CD4-positive, CD25-positive, alpha-beta regulatory T cell (primary cell): ENCODE measurements around the gene GPR137. TPM values are rescaled to one million over a fixed set of nuclear protein-coding genes. Genes with fewer than 3 reads are reported as not detected.

Experiments
- ATAC-seq, 2 donors: fragments of 150-1000 bp; cut with Tn5 transposase; one replicate each; pipeline ENCODE4 v1.10.0; 2021; ENCODE audit warnings: low read depth in 2 of 2, moderate number of reproducible peaks in 2 of 2, moderate library complexity in 1 of 2
- DNase-seq, 3 donors: peaks; one replicate each; pipeline versions ENCODE4 v3.0.0 to v3.0.0-alpha.2; 2012 to 2022; ENCODE audit warnings: mixed read lengths in 1 of 3
- H3K27ac ChIP-seq: one replicate; pipeline ENCODE4 v1.7.0; 2013; ENCODE audit warnings: mild to moderate bottlenecking, low read length; ENCODE audit not compliant: insufficient read depth, poor library complexity, severe bottlenecking
- H3K27me3 ChIP-seq: one replicate; pipeline ENCODE4 v1.7.0; 2013; ENCODE audit warnings: low read length; ENCODE audit not compliant: control insufficient read depth, insufficient read depth
- H3K36me3 ChIP-seq: one replicate; pipeline ENCODE4 v1.7.0; 2013; ENCODE audit warnings: mild to moderate bottlenecking, low read length, moderate library complexity; ENCODE audit not compliant: control insufficient read depth, insufficient read depth
- H3K4me1 ChIP-seq: 2 replicates; pipeline ENCODE4 v1.7.0; 2013; ENCODE audit warnings: mild to moderate bottlenecking, low read length; ENCODE audit not compliant: insufficient read depth, control insufficient read depth, poor library complexity, severe bottlenecking
- H3K4me3 ChIP-seq: one replicate; pipeline ENCODE4 v1.7.0; 2013; ENCODE audit warnings: low read depth, mild to moderate bottlenecking, low read length, moderate library complexity
- H3K9me3 ChIP-seq, 2 experiments: 1 replicate in 1 of 2; 2 replicates in 1 of 2; pipeline ENCODE4 v1.7.0; 2013; ENCODE audit warnings: low read length in 2 of 2, mild to moderate bottlenecking in 1 of 2, moderate library complexity in 1 of 2; ENCODE audit not compliant: control insufficient read depth in 2 of 2
- H3K27ac Mint-ChIP-seq, 3 donors: one replicate each; pipeline ENCODE4 v1.8.0; 2020 to 2022; ENCODE audit warnings: mild to moderate bottlenecking in 3 of 3, mixed read lengths in 3 of 3, moderate library complexity in 2 of 3
- H3K27me3 Mint-ChIP-seq: one replicate; pipeline ENCODE4 v1.8.0; 2022; ENCODE audit warnings: mild to moderate bottlenecking, mixed read lengths
- H3K36me3 Mint-ChIP-seq: one replicate; pipeline ENCODE4 v1.8.0; 2020; ENCODE audit warnings: mixed read lengths
- H3K4me1 Mint-ChIP-seq, 4 donors: one replicate each; pipeline ENCODE4 v1.8.0; 2020 to 2022; ENCODE audit warnings: mixed read lengths in 4 of 4, mild to moderate bottlenecking in 1 of 4
- H3K4me3 Mint-ChIP-seq, 4 donors: one replicate each; pipeline ENCODE4 v1.8.0; 2020 to 2022; ENCODE audit warnings: mild to moderate bottlenecking in 4 of 4, mixed read lengths in 4 of 4, moderate library complexity in 3 of 4
- H3K9me3 Mint-ChIP-seq, 7 donors: one replicate each; pipeline ENCODE4 v1.8.0; 2020 to 2022; ENCODE audit warnings: mixed read lengths in 7 of 7, mild to moderate bottlenecking in 3 of 7, moderate library complexity in 2 of 7
- polyA plus RNA-seq, 4 donors: library from polyadenylated mRNA; unstranded; fragments of 300-500 nt; fragmentation: Illumina TruSeq; gene quantifications; one replicate each; pipeline ENCODE4 v1.2.3, GENCODE V29; 2021
- total RNA-seq: library from RNA; stranded (reverse); gene quantifications from one replicate; pipeline ENCODE4 v1.2.3, GENCODE V29; 2022

The GPR137 gene
- total and polyA plus RNA-seq, 5 donors from 2014 or later = 4.1 to 26.0 (median 6.5) TPM

GRCh38 chr11:64327993-64328392 is 42.3 kb downstream of the GPR137 start:
- H3K4me3 Mint-ChIP-seq = peak overlapping the region in 2 of 4 donors; percentile 21 to 41
- H3K36me3 Mint-ChIP-seq = no peaks in the 10 kb centered on the region
- no peaks in the 10 kb centered on the region for H3K27me3 Mint-ChIP-seq
- H3K36me3 ChIP-seq = no peaks in the 10 kb centered on the region
- peaks cover 0 to 7% (median 6%) of the 10 kb centered on the region in 4 donors for H3K4me1 Mint-ChIP-seq
- no peaks in the 10 kb centered on the region for H3K9me3 ChIP-seq
- H3K27ac Mint-ChIP-seq = no peak overlapping the region
- H3K4me3 ChIP-seq = no peak overlapping the region
- H3K27ac ChIP-seq = no peak overlapping the region
- DNase-seq (no peak), ATAC-seq (no peak)
- peaks cover 8% of the 10 kb centered on the region for H3K4me1 ChIP-seq
- no peaks in the 10 kb centered on the region for H3K27me3 ChIP-seq
- H3K9me3 Mint-ChIP-seq = no peaks in the 10 kb centered on the region

DNA sequence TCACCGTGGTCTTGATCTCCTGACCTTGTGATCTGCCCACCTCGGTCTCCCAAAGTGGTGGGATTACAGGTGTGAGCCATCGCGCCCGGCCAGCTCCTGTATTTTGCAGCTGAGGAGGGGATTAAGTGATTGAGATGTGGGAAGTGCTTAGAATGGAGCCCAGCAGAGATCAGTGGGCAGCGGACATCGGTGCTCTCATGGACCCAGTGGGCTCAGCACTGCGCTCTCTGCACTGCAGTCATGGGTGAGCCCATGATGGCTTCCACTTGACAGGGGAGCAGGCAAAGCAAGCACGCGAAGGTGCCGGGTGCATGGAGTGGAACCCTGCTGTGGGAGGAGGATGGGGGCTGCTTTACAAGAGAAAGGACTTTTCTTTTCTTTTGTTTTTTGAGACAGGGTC is 45.2 kb downstream of the GPR137 start:
- Histone ChIP-seq H3K27me3 (no peaks in the 10 kb centered on the region), H3K9me3 (no peaks in the 10 kb centered on the region), H3K27ac (no peak overlapping the region), H3K4me3 (no peak overlapping the region), H3K4me1 (peaks cover 8% of the 10 kb centered on the region), H3K36me3 (peaks cover 6% of the 10 kb centered on the region)
- no peaks in the 10 kb centered on the region for H3K36me3 Mint-ChIP-seq
- H3K27ac Mint-ChIP-seq = peak overlapping the region in 1 of 3 donors; percentile 66
- no peaks in the 10 kb centered on the region for H3K27me3 Mint-ChIP-seq
- peaks cover 0 to 7% (median 6%) of the 10 kb centered on the region in 4 donors for H3K4me1 Mint-ChIP-seq
- DNase-seq (no peak), ATAC-seq (no peak)
- H3K4me3 Mint-ChIP-seq = no peak overlapping the region
- H3K9me3 Mint-ChIP-seq = no peaks in the 10 kb centered on the region

DNA sequence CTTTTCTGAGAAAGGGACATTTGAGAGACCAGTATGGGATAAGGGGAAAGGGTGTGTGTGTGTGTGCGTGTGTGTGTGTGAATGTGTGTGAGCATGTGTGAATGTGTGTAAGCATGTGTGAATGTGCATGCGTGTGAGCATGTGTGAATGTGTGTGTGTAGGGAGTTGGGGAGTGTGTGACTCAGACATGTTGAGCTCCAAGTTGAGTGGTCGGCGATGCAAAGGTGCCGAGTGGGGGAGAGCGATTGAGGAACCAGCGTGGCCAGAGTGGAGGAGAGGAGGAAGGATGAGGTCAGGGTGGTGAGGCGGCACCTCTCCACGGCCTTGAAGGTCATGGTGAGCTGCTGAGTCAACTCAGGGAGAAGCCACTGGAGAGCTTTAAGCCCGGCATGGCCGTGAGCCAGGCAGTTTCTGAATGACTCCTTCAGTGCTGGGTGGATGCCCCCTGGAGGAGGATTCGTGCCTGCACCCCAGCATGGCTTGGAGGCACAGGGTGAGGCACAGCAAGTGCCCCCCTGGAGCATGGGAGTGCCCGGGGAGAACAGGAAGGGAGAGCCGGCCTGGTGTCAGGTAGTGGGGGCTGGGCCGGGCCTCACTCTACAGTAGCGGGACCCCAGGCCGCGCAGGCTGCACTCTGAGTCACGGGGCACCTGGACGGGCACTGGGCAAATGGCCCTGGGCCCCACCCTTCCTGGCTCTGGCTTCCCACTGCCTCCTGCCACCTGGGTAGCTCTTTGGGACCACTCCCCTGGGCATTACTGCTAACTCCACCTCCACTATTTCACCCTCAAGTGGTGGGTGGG is 46.1 kb downstream of the GPR137 start:
- Mint-ChIP-seq H3K36me3 (no peaks in the 10 kb centered on the region), H3K27me3 (no peaks in the 10 kb centered on the region), H3K4me1 (peaks cover 0 to 7% (median 6%) of the 10 kb centered on the region in 4 donors), H3K27ac (peak overlapping the region in 2 of 3 donors; percentile 28 to 66), H3K9me3 (no peaks in the 10 kb centered on the region), H3K4me3 (peak overlapping the region in 2 of 4 donors; percentile 39 to 42)
- Histone ChIP-seq H3K27ac (no peak overlapping the region), H3K9me3 (no peaks in the 10 kb centered on the region), H3K27me3 (no peaks in the 10 kb centered on the region), H3K36me3 (peaks cover 6% of the 10 kb centered on the region), H3K4me1 (peaks cover 8% of the 10 kb centered on the region), H3K4me3 (no peak overlapping the region)
- DNase-seq = peak; percentile 42 to 82 (median 60)
- peak; percentile 71 to 80 for ATAC-seq

- peak overlapping the region in 1 of 4 donors; percentile 68 for H3K4me3 Mint-ChIP-seq
Observed at GRCh38 chr11:64333556-64333955, 47.9 kb downstream of the GPR137 start.

GRCh38 chr11:64334764-64335735 is 49.4 kb downstream of the GPR137 start:
- H3K9me3 Mint-ChIP-seq = no peaks in the 10 kb centered on the region
- H3K4me3 Mint-ChIP-seq = no peak overlapping the region
- Histone ChIP-seq H3K27ac (no peak overlapping the region), H3K4me1 (peaks cover 18% of the 10 kb centered on the region), H3K27me3 (no peaks in the 10 kb centered on the region), H3K36me3 (peaks cover 9% of the 10 kb centered on the region), H3K9me3 (no peaks in the 10 kb centered on the region), H3K4me3 (no peak overlapping the region)
- H3K36me3 Mint-ChIP-seq = peaks cover 4% of the 10 kb centered on the region
- ATAC-seq (peak in 1 of 2 donors; percentile 8), DNase-seq (peak in 1 of 3 donors; percentile 27)
- no peaks in the 10 kb centered on the region for H3K27me3 Mint-ChIP-seq
- H3K4me1 Mint-ChIP-seq = peaks cover 0 to 33% (median 24%) of the 10 kb centered on the region in 4 donors
- H3K27ac Mint-ChIP-seq = no peak overlapping the region

More at GRCh38 chr11:64333556-64333955, 47.9 kb downstream of the GPR137 start:
- peak overlapping the region in 1 of 3 donors; percentile 9 for H3K27ac Mint-ChIP-seq
- DNase-seq = no peak
- Histone ChIP-seq H3K9me3 (no peaks in the 10 kb centered on the region), H3K27ac (no peak overlapping the region), H3K4me1 (peaks cover 8% of the 10 kb centered on the region), H3K4me3 (no peak overlapping the region), H3K27me3 (no peaks in the 10 kb centered on the region), H3K36me3 (peaks cover 6% of the 10 kb centered on the region)
- peaks cover 4% of the 10 kb centered on the region for H3K36me3 Mint-ChIP-seq
- H3K27me3 Mint-ChIP-seq = no peaks in the 10 kb centered on the region
- H3K4me1 Mint-ChIP-seq = peaks cover 0 to 18% (median 14%) of the 10 kb centered on the region in 4 donors
- no peak for ATAC-seq
- H3K9me3 Mint-ChIP-seq = no peaks in the 10 kb centered on the region

- no peak for ATAC-seq
- Mint-ChIP-seq H3K9me3 (no peaks in the 10 kb centered on the region), H3K27ac (peak overlapping the region in 2 of 3 donors; percentile 46 to 95)
Observed at GRCh38 chr11:64337538-64338249, 52.0 kb downstream of the GPR137 start.

GRCh38 chr11:64338716-64339115 is 53.1 kb downstream of the GPR137 start:
- H3K9me3 Mint-ChIP-seq = no peaks in the 10 kb centered on the region
- peaks cover 0 to 52% (median 25%) of the 10 kb centered on the region in 4 donors for H3K4me1 Mint-ChIP-seq
- Histone ChIP-seq H3K36me3 (peaks cover 14% of the 10 kb centered on the region), H3K4me1 (peaks cover 36% of the 10 kb centered on the region), H3K27ac (peak overlapping the region; percentile 92), H3K4me3 (no peak overlapping the region), H3K27me3 (no peaks in the 10 kb centered on the region), H3K9me3 (no peaks in the 10 kb centered on the region)
- peak overlapping the region; percentile 78 to 96 (median 95) for H3K27ac Mint-ChIP-seq
- H3K27me3 Mint-ChIP-seq = no peaks in the 10 kb centered on the region
- ATAC-seq (no peak), DNase-seq (no peak)
- H3K36me3 Mint-ChIP-seq = peaks cover 4% of the 10 kb centered on the region
- peak overlapping the region; percentile 80 to 95 (median 88) for H3K4me3 Mint-ChIP-seq

More at GRCh38 chr11:64337538-64338249, 52.0 kb downstream of the GPR137 start:
- Histone ChIP-seq H3K4me3 (no peak overlapping the region), H3K4me1 (peaks cover 35% of the 10 kb centered on the region), H3K27me3 (no peaks in the 10 kb centered on the region), H3K9me3 (no peaks in the 10 kb centered on the region), H3K27ac (no peak overlapping the region), H3K36me3 (peaks cover 9% of the 10 kb centered on the region)
- H3K27me3 Mint-ChIP-seq = no peaks in the 10 kb centered on the region
- peak overlapping the region; percentile 47 to 65 (median 51) for H3K4me3 Mint-ChIP-seq
- peaks cover 4% of the 10 kb centered on the region for H3K36me3 Mint-ChIP-seq
- DNase-seq = no peak
- peaks cover 0 to 50% (median 25%) of the 10 kb centered on the region in 4 donors for H3K4me1 Mint-ChIP-seq
